COLO668 (cell line): ENCODE results near the gene KANTR.

Experiments
- DNase-seq: peaks from one replicate; lab custom pipeline; 2025; ENCODE audit not compliant: unreplicated experiment; lab: John Stamatoyannopoulos, UW

KANTR gene

GRCh38 chrX:53080628-53081580, 13.0 kb upstream of the KANTR start:
- DNase-seq: no peak

GRCh38 chrX:53081925-53082772, 11.8 kb upstream of the KANTR start, which contains the start of gene TSPYL2:
TSS of gene TSPYL2 (plus strand) at chrX:53082367. CDS start at chrX:53082499, 132 bp downstream.
- peak; percentile 94 for DNase-seq

- DNase-seq: no peak
These were observed 10.9 kb upstream of the KANTR start for GRCh38 chrX:53082773-53083616.

- DNase-seq: no peak
These were observed 9.8 kb upstream of the KANTR start for GRCh38 chrX:53084043-53084570.

- DNase-seq: no peak
These were observed 9.1 kb upstream of the KANTR start for GRCh38 chrX:53084863-53085262.

GRCh38 chrX:53085661-53086229, 8.2 kb upstream of the KANTR start:
- no peak for DNase-seq

- DNase-seq: no peak
These were observed 7.5 kb upstream of the KANTR start for GRCh38 chrX:53086464-53086863.

- DNase-seq: no peak
These were observed 6.5 kb upstream of the KANTR start for GRCh38 chrX:53087388-53087831.

GRCh38 chrX:53088136-53088974, 5.6 kb upstream of the KANTR start:
- DNase-seq: peak; percentile 21

- DNase-seq: peak; percentile 35
These were observed 4.6 kb upstream of the KANTR start for GRCh38 chrX:53089224-53089842.

- no peak for DNase-seq
These were observed 4.0 kb upstream of the KANTR start for GRCh38 chrX:53089925-53090324.

- DNase-seq: no peak
These were observed 2.6 kb upstream of the KANTR start for GRCh38 chrX:53091354-53091753.

GRCh38 chrX:53093177-53093655, 726 bp upstream of the KANTR start:
- DNase-seq: peak; percentile 85

- no peak for DNase-seq
These were observed 602 bp downstream of the KANTR start for GRCh38 chrX:53094582-53094905.

- no peak for DNase-seq
These were observed 1.9 kb downstream of the KANTR start for GRCh38 chrX:53095796-53096195.

- DNase-seq: no peak
These were observed 21.1 kb downstream of the KANTR start for GRCh38 chrX:53114864-53115549.

GRCh38 chrX:53115550-53115874, 21.6 kb downstream of the KANTR start:
- DNase-seq: no peak

- DNase-seq: no peak
These were observed 22.2 kb downstream of the KANTR start for GRCh38 chrX:53116101-53116500.
